ENCODE results near the gene NKX2-4.

- TF ChIP-seq POLR2A (IDR thresholded peaks at IDR 0.05; ENCODE audit: low read length) (no peak), GATA1 (IDR thresholded peaks at IDR 0.05; ENCODE audit: low read depth, low read length) (no peak)
Observed at GRCh38 chr20:21436205-21436604, 38.9 kb upstream of the NKX2-4 start.

All from erythroblast (primary cell).